Stomach (tissue), 9 donors: ENCODE results near the gene EIF3K. TPM values are rescaled to one million over a fixed set of nuclear protein-coding genes. Genes with fewer than 3 reads are reported as not detected.
A peak's percentile ranks its signal among the peaks of the same experiment; 100 is the strongest.
"Not testable (repeated sequence)": the region's sequence is repeated elsewhere in the genome, so short reads cannot be mapped to it uniquely, and the experiment has no call there.

Experiments used
- DNase-seq, 2 donors: peaks; one replicate each; pipeline versions ENCODE4 v3.0.0 to v3.0.0-alpha.2; 2013 to 2019
- H3K27ac ChIP-seq, 5 donors: fragments of 200-600 bp in 4 of 5; sonication (generic) in 4 of 5; one replicate each; pipeline ENCODE4 v1.5.1; 2013 to 2019; ENCODE audit warnings: mild to moderate bottlenecking in 1 of 5, moderate library complexity in 1 of 5
- H3K27me3 ChIP-seq, 3 donors: fragments of 200-600 bp; sonication (generic); one replicate each; pipeline ENCODE4 v1.5.1; 2017 to 2019; ENCODE audit warnings: mixed run types in 1 of 3
- H3K36me3 ChIP-seq, 4 donors: fragments of 200-600 bp; sonication (generic); 1 replicate in 3 of 4; 2 replicates in 1 of 4; pipeline ENCODE4 v1.5.1; 2016 to 2019
- H3K4me1 ChIP-seq, 4 donors: fragments of 200-600 bp; sonication (generic); one replicate each; pipeline ENCODE4 v1.5.1; 2016 to 2019
- H3K4me3 ChIP-seq, 4 donors: fragments of 200-600 bp; sonication (generic) in 3 of 4; one replicate each; pipeline ENCODE4 v1.5.1; 2016 to 2019; ENCODE audit warnings: mild to moderate bottlenecking in 1 of 4
- H3K9me3 ChIP-seq, 4 donors: fragments of 200-600 bp; sonication (generic); one replicate each; pipeline ENCODE4 v1.5.1; 2016 to 2019
- CTCF ChIP-seq, 7 experiments: fragments of 450-650 bp in 4 of 7; fragments of 200-600 bp in 3 of 7; sonication (generic) in 3 of 7; IDR thresholded peaks; one replicate each; pipeline ENCODE4 v1.5.1; 2016 to 2019; ENCODE audit warnings: antibody characterized with exemption in 7 of 7, control low read depth in 2 of 7, mild to moderate bottlenecking in 1 of 7
- EP300 ChIP-seq: sonication (generic); formaldehyde crosslinking; IDR thresholded peaks from one replicate; pipeline ENCODE4 v1.6.1; 2017; ENCODE audit warnings: antibody characterized with exemption
- POLR2A ChIP-seq, 4 donors: fragments of 450-650 bp; IDR thresholded peaks; one replicate each; pipeline ENCODE4 v1.6.1; 2016; ENCODE audit warnings: antibody characterized with exemption in 4 of 4, control low read depth in 2 of 4, mild to moderate bottlenecking in 1 of 4, moderate library complexity in 1 of 4
- POLR2AphosphoS5 ChIP-seq, 3 donors: sonication (generic); formaldehyde crosslinking; IDR thresholded peaks; one replicate each; pipeline ENCODE4 v1.6.1; 2016; ENCODE audit warnings: antibody characterized with exemption in 3 of 3
- WGBS, 5 donors: extraction: QIAGEN DNeasy Blood & Tissue Kit in 3 of 5; methylation state at CpG; one replicate each; pipeline versions ENCODE4 v1.1.5 to v1.1.7; 2013 to 2018; 5-methylcytosine and 5-hydroxymethylcytosine counted together
- intact Hi-C: fragments of 100-400 bp; cut with DNase I; formaldehyde crosslinking; loops from one replicate; pipeline ENCODE4 v1.15.1; 2023; ENCODE audit warnings: low total_unique reads
- polyA plus RNA-seq, 3 donors: library from polyadenylated mRNA; stranded (reverse); fragments of 200-250 nt; gene quantifications; one replicate each; pipeline ENCODE4 v1.2.3, GENCODE V29; 2013
- total RNA-seq, 5 donors: library from RNA; depleted of rRNA; stranded (reverse); fragments of >200 nt; gene quantifications; one replicate each; pipeline versions ENCODE4 v1.1.0 to v1.2.3, GENCODE V29; 2014 to 2016
- donor health status: healthy with polysubstance abuse.
- donor health status: Bipolar disorder and iron deficiency.
- donor health status: healthy.

The EIF3K gene
- total and polyA plus RNA-seq, 8 donors, result 203 to 889 (median 348) TPM

DNA sequence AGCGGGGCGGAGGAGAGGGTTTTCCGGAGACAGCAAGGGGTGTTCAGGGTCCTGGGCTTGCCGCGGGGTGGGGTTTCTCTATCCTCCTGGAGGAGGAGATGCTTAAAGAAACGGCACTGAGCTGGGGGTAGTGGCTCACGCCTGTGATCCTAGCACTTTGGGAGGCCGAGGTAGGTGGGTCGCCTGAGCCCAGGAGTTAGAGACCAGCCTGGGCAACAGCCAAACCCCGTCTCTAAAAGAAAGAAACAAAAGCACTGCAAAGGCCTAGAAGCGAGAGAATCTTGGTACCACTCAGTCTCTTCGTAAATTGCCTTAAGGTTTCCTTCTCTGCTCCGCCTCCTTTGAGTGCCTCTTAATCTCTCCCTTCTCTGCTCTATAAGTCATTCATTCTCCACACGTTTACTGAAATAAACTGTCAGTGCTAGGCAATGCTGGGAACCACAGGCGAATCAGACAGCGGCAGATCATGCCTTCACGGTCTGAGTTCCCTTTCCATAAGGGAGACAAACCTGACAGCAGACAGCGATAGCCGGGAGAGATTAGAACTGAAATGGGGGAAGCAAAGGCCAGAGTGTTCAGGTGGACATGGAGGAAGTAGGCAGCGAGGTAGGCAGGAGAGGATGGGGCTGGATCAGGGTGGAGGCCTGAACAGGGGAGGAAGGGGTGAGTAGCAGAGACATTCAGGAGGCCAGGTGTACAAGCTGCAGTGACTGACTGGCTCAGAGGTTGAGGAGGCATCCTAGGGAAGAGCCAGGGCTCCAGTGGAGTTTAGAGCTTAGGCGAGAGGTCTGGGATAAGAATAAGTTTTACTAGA is 580 bp downstream of the EIF3K start:
- Histone ChIP-seq H3K36me3 (peaks cover 39 to 46% (median 44%) of the 10 kb centered on the region in 4 donors), H3K4me1 (peaks cover 16 to 33% (median 20%) of the 10 kb centered on the region in 4 donors), H3K9me3 (no peaks in the 10 kb centered on the region), H3K4me3 (peak overlapping the region; percentile 85 to 98 (median 92)), H3K27ac (peak overlapping the region; percentile 79 to 92 (median 90)), H3K27me3 (no peaks in the 10 kb centered on the region)
- TF ChIP-seq EP300, result no peak
- peak in 1 of 4 donors; percentile 43 for TF ChIP-seq POLR2A (IDR thresholded peaks at IDR 0.05)
- DNase-seq, result no peak
- intact Hi-C loops, result loop anchor here (10.0 kb wide), 1 partner anchor 235 kb away; the partner anchor contains the start of genes GGN and SPRED3
- WGBS, 5 donors, result 11 to 17% (median 12%) methylated on average over 18 to 21 of the region's 21 CpGs

- Histone ChIP-seq H3K4me1 (peaks cover 5 to 18% (median 7%) of the 10 kb centered on the region in 4 donors), H3K4me3 (no peak overlapping the region), H3K36me3 (peaks cover 87 to 98% (median 97%) of the 10 kb centered on the region in 4 donors), H3K9me3 (no peaks in the 10 kb centered on the region), H3K27me3 (no peaks in the 10 kb centered on the region), H3K27ac (no peak overlapping the region)
- WGBS, 5 donors, result 77 to 88% (median 80%) methylated on average over 3 of the region's 3 CpGs
- intact Hi-C loops, result no loop called here
- no peak for DNase-seq
- no peak for TF ChIP-seq CTCF (IDR thresholded peaks at IDR 0.05)
- TF ChIP-seq POLR2A (IDR thresholded peaks at IDR 0.05), result no peak
- no peak for TF ChIP-seq POLR2AphosphoS5 (IDR thresholded peaks at IDR 0.05)
- TF ChIP-seq EP300, result no peak
Observed at GRCh38 chr19:38624822-38625221, 5.8 kb downstream of the EIF3K start.

- Histone ChIP-seq H3K9me3 (no peaks in the 10 kb centered on the region), H3K4me3 (no peak overlapping the region), H3K4me1 (peaks cover 0 to 2% (median 0%) of the 10 kb centered on the region in 4 donors), H3K36me3 (peaks cover 86 to 100% (median 99%) of the 10 kb centered on the region in 4 donors), H3K27me3 (no peaks in the 10 kb centered on the region), H3K27ac (no peak overlapping the region)
- 92 to 98% (median 95%) methylated on average over 4 of the region's 4 CpGs for WGBS, 5 donors
- TF ChIP-seq CTCF (IDR thresholded peaks at IDR 0.05), result no peak
- TF ChIP-seq POLR2AphosphoS5 (IDR thresholded peaks at IDR 0.05), result no peak
- TF ChIP-seq POLR2A (IDR thresholded peaks at IDR 0.05), result no peak
- TF ChIP-seq EP300, result no peak
- DNase-seq, result no peak
- intact Hi-C loops, result no loop called here
Observed at GRCh38 chr19:38626401-38626800, 7.4 kb downstream of the EIF3K start.

DNA sequence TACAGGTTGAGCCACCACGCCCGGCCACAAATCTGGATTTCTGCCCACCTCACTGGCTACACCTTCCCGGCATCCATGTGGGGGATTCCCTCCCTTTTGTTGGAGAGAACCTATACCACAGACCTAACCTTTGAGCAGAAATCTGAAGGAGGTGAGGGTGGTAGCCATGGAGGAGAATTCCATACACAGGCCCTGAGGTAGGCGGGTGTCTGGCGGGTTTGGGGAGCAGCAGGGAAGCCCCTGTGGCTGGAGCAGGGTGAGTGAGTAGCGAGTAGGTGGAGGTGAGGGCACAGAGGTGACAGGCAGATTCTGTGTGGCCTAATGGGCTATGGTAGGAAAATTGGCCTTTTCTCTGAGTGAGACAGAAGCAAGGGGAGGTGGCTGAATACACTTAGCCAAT is 10.6 kb downstream of the EIF3K start:
- H3K36me3 ChIP-seq, result peaks cover 70 to 92% (median 92%) of the 10 kb centered on the region in 4 donors
- H3K4me1 ChIP-seq, result peaks cover 0 to 2% (median under 1%) of the 10 kb centered on the region in 4 donors
- no peaks in the 10 kb centered on the region for H3K9me3 ChIP-seq
- H3K27ac ChIP-seq, result no peak overlapping the region
- no peak overlapping the region for H3K4me3 ChIP-seq
- H3K27me3 ChIP-seq, result no peaks in the 10 kb centered on the region
- WGBS, 5 donors, result 77 to 93% (median 88%) methylated on average over 5 to 6 of the region's 6 CpGs
- intact Hi-C loops, result no loop called here
- DNase-seq, result no peak
- TF ChIP-seq EP300, result no peak

DNA sequence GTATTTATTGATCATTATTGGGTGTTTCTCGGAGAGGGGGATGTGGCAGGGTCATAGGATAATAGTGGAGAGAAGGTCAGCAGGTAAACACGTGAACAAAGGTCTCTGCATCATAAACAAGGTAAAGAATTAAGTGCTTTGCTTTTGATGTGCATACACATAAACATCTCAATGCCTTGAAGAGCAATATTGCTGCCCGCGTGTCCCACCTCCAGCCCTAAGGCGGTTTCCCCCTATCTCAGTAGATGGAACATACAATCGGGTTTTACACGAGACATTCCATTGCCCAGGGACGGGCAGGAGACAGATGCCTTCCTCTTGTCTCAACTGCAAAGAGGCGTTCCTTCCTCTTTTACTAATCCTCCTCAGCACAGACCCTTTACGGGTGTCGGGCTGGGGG is 12.3 kb downstream of the EIF3K start:
- H3K27ac ChIP-seq, H3K27me3 ChIP-seq, H3K9me3 ChIP-seq, H3K4me3 ChIP-seq, intact Hi-C loops, DNase-seq: not testable (repeated sequence)
- 69 to 77% (median 74%) methylated on average over 11 of the region's 11 CpGs for WGBS, 5 donors
- peaks cover 0 to 18% (median 8%) of the 10 kb centered on the region in 4 donors for H3K4me1 ChIP-seq
- H3K36me3 ChIP-seq, result peaks cover 59 to 90% (median 90%) of the 10 kb centered on the region in 4 donors

DNA sequence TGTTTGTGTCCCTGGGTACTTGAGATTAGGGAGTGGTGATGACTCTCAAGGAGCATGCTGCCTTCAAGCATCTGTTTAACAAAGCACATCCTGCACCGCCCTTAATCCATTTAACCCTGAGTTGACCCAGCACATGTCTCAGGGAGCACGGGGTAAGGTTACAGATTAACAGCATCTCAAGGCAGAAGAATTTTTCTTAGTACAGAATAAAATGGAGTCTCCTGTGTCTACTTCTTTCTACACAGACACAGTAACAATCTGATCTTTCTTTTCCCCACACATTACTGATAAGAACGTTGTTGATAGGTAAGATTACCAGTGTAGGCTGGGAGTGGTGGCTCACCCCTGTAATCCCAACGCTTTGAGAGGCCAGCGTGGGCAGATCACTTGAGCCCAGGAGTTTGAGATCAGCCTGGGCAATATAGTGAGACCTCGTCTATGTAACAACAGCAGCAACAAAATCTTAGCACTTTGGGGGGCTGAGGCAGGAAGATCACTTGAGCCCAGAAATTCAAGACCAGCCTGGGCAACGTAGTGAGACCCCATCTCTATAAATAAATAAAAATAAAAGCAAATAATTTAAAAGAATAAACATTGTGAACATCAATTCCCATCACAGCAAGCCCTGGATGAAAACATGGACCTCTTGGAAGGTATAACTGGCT is 13.0 kb downstream of the EIF3K start:
- H3K9me3 ChIP-seq, H3K27me3 ChIP-seq, DNase-seq, H3K4me3 ChIP-seq, intact Hi-C loops, H3K27ac ChIP-seq: not testable (repeated sequence)
- peaks cover 53 to 87% (median 85%) of the 10 kb centered on the region in 4 donors for H3K36me3 ChIP-seq
- 61 to 69% (median 67%) methylated on average over 7 of the region's 7 CpGs for WGBS, 5 donors
- H3K4me1 ChIP-seq, result peaks cover 3 to 24% (median 14%) of the 10 kb centered on the region in 4 donors
